ENCODE measurements around the gene C16orf46.
"Not testable (repeated sequence)": the region's sequence is repeated elsewhere in the genome, so short reads cannot be mapped to it uniquely, and the experiment has no call there.

C16orf46 gene, protein sequence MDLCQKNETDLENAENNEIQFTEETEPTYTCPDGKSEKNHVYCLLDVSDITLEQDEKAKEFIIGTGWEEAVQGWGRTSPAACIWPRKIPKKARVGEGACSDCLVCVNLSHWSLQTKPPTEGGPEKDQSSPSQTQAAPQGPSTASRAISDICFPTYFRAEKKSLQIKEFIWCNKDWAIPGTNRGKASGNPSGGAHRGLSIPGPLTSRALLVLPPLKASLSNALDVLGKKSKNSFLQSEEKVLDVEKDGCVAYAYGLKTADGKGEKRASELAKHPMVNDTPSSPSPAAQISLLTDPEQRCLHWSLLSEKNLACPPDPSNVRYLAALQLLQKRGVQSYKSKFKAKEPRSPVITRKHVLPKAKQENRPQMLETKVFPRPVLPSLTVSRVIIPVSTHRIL

DNA sequence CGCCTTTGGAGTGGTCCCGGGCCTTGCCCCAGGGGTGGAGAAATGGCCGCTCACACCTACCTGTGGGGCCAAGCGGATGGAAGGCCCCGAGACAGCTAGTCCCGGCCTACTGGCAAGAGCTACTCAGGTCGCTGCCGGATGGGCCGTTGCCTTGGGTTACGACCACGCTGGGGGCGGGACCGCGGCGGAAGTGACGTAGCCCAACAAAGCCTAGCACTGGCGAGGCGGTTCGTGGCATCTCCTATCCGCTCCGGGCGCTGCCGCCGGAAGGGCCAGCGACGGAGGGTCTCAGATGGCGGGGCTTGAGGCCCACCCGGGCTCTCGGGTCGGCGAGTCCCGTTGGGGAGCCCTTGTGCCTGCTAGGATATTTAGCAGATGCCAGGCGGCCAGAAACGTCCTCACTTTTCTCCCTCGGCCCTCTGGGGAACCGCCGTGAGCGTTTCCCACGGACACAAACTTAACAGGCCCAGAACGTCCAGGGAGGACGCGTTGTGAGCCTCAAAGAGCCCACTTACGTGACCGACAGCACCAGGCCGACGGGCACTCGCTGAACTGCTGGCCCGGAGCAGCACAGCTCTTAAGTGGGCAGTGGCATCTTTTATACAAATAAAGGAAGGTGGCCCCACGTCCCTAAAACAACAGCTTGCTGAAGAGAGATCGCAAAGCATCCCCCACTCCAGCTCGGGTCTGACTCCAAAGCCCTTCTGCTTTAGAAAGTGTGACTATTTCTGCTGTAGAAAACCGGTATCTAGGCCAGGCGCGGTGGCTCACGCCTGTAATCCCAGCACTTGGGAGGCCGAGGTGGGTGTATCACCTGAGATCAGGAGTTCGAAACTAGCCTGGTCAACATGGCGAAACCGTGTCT lies at the start of gene C16orf46:
Gene C16orf46, minus strand, starts transcription at position 163 of the 865 bp plus-strand sequence. CDS start 13,283 bp downstream, outside the sequence.
- peak; percentile 93 for DNase-seq

DNA sequence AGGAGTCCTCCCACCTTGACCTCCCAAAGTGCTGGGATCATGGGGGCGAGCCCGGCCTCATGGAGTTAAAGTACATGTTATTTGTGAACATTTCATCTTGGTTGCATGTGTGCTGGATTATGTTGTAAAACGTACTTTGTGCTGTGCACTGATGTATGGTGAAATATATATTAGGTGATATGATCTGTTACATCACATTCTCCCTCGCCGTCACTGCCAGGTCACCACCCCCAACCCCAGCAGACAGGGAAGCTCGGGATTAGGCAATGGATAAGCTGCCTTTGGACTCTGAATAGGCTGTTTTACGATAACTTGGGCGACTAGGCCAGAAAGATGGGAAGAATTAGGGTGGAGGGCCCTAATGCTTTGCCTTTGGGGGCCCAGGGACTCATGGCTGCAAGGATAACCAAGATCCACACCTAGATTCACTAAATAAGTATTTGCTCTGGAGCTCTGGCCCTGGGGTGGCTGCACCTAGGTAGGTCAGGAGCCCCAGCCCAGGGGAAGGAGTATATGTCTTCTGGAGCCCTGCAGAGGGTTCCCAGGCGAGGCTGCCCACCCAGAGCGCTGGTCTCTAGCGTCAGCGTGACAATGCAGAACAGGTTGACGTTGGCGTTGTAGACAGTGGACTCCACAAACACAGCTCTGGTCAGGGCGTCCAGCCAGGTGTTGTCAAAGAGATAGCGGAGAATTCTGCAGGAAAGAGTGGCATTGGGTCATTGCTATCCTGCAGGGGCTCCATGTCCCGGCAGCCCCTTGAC lies 46.2 kb upstream of the C16orf46 start:
- no peak for DNase-seq

DNA sequence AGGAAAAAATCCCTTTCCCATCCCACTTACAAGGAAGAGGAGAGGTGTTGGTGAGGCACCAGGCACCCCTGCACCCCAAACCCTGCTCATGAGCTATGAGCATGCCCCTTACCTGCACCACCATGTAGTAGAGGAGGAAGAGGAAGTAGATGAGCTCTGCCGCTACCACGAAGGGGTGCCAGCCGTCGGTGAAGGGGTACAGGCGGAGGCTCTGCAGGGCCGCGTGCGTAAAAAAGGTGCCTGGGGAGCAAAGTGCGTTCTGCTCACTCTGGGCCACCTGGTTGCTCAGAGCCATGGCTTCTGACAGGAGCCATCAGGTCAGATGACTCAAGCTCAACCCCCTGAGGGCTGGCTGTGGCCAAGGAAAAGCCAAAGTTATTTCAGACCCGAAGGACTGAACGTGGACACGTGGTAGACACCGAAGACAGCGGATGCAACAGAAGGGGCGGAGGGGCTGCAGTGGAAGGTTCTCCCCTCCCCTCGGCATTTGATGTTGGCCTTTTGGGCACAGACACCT lies 44.5 kb upstream of the C16orf46 start:
- DNase-seq, result no peak

DNA sequence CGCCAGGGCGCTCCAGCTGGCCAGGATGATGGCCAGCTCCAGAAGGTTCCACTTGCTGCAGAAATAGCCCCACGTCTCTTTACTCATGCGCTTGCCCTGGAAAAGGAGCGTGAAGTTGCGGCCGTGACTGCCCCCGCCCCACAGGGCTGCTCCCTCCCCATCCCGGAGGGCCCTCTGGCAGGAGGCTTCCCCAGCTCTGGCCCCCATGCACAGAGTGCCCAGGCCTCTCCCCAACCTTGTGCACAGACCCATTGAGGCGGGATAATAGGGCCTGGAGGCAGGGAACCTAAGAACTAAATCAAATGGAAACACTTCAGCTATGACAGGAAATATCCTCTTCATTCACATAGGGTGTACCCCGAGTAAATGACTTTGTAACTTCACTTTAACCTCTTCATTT lies 40.4 kb upstream of the C16orf46 start:
- DNase-seq, result no peak

DNA sequence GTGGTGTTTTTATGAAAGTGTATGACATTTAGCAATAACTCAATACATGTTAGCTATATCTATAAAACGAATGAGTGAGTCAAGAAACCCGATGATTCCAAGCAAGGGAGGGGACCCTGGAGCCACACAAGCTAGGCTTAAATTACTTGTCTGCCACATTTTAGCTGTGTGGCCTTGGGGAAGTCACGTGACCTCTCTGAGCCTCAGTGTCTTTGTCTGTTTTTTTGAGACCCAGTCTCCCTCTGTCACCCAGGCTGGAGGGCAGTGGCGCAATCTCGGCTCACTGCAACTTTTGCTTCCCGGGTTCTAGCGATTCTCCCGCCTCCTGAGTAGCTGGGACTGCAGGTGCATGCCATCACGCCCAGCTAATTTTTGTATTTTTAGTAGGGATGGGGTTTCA lies 39.2 kb upstream of the C16orf46 start:
- DNase-seq, result no peak

DNA sequence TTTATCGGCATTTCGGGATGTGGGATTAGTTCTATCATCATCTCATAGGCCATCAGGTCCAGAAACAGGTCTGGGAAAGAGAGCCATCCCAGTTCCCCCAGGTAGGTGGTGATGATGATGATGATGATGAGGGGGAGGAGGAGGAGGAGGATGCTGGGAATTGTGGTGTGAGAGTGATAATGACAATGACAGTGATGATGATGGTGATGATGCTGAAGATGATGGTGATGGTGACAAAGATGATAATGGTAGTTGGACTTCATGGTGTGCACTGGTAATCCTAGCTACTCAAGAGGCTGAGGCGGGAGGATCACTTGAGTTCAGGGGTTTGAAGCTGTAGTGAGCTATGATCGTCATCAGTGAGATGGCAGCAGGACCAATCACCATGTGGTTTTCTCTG lies 35.4 kb upstream of the C16orf46 start:
- DNase-seq, result no peak

DNA sequence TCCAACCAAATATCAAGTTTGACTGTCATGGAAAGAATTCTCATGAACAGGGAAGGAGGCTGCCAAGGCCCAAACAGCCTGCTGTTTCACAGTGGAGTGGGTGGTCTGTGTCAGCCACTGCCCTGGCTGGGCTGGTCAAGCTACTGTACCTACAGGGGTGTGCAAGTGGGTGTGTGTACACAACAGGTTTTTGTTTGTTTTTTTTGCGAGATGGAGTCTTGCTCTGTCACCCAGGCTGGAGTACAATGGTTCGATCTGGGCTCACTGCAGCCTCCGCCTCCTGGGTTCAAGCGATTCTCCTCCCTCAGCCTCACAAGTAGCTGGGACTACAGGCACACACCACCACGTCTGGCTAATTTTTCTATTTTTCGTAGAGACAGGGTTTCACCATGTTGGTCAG lies 32.2 kb upstream of the C16orf46 start:
- not testable (repeated sequence) for DNase-seq

DNA sequence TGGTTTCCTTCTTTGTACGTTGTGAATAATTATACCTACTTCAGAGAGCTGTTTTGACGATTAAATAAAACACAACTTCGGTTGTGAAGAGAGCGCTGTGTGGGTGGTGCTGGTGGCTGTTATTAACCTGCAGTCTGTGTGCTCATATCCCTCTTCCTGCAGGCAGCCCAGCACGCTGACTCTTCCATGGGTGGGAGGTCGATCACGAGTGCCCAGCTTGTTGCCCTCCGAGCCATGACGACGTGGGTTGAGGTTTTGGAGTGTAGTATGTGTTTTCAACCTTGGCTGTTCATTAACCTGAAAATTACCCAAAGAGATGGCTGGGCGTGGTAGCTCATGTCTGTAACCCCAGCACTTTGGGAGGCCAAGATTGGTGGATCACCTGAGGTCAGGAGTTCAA lies 30.5 kb upstream of the C16orf46 start:
- no peak for DNase-seq

DNA sequence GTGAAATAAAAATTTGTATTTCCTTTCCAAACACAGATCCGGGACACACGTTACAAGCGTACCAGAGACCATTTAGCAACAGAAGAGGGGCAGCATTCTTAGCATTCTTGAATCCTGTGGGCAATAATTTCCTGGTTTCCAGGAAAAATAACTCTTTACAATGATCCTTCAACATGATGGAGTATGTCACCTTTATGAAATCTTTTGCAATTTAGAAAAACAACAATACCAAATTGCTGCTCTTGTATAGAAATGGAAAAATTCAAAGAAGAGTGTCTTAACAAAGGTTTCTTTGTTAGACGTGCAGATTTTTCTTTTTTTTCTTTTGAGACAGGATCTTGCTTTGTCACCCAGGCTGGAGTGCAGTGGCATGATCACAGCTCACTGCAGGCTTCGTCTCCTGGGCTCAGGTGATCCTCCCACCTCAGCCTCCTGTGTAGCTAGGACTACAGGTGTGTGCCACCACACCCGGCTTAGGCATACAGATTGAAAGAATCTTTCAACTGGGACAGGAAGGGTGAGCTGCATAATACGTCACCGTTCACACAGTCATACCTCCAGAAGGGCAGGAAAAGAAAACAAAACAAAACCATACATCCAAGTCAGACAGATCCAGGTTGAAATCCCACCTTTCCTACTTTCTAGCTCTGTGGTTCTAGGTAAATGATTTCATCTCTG lies 29.9 kb upstream of the C16orf46 start:
- DNase-seq, result no peak

DNA sequence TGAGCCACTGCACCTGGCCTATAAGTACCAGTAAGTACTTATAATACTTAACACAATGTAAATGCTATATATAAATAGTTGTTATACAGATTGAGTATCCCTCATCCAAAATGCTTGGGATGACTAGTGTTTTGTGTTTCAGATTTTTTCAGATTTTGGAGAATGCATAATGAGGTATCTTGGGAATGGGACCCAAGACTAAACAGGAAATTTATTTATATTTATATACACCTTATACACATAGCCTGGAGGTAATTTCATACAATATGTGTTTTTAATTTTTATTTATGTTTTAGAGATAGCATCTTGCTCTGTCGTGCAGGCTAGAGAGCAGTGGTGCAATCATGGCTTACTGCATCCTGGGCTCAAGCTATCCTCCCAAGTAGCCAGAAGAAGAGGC lies 28.9 kb upstream of the C16orf46 start:
- DNase-seq, result no peak

DNA sequence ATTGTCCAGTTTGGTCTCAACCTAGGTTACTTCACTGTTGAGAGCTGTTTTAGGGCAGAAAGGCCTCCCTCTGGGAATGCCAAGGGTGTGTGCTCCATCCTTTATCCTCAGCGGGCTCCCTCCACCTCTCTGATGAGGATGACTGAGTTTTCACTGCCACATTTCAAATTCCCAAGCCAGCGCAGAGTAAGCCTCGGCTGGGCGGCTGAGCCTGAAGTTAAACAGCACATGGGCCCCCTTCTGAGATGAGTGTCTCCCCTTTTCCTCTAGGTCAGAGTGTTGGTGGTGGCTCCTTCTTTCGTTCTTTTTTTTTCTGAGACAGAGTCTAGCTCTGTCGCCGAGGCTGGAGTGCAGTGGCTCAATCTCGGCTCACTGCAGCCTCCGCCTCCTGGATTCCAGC lies 24.7 kb upstream of the C16orf46 start:
- DNase-seq, result no peak

DNA sequence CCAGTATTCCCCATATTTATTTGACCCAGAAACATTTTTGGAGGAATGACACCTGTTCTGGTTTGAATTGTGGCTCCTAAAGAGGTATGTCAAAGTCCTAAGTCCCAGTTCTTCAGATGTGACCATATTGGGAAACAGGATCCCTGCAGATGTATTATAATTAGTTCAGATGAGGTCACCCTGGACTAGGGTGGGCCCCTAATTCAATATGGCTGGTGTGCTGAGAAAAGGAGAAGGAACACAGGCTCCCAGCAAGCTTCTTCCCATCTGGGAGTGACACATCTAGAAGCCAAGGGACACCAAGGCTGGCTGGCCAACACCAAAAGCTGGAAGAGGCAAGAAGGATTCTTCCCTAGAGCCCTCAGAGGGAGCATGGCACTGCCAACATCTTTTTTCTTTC lies 22.9 kb upstream of the C16orf46 start:
- peak; percentile 6 for DNase-seq

DNA sequence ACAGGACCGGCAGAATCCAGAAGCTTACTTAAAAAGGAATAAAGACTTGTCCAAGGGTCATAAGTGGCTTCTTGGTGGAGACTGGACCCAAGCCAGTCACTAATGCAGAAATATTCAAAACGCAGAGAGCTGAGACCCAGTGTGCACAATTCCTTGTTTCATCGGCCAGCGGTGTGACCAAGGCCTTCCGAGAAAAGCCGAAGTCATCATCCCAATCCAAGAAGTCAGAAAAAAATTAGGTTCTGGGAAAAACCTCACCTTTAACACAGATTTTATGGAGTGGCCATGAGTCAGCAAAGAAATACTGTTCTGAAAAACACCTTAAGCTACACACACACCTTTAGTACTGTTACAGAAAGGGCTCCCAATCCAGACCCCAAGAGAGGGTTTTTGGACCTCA lies 20.2 kb upstream of the C16orf46 start:
- DNase-seq, result no peak

DNA sequence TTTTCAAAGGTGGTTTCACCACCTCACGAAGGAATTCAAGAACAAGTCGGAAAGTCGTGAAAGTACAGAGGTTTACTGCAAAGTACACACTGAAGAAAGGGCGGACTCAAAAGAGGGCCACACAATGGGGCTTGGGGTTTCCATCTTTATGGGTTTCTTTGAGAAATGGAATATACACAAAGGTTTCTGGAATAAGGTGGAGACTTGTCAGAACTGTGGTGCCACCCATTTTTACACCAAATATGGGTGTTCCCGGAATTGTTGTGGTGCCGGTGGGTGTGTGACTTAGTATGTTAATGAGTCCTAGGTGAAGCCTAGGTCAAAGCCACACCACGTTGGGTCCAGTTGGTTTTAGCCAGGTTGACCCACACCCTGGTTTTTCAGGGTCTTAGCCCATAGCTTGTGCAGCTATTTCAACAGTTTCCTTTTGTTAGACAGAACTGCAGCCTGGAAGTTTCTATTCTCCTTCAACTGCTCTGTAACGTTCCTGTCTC lies 19.7 kb upstream of the C16orf46 start:
- no peak for DNase-seq

DNA sequence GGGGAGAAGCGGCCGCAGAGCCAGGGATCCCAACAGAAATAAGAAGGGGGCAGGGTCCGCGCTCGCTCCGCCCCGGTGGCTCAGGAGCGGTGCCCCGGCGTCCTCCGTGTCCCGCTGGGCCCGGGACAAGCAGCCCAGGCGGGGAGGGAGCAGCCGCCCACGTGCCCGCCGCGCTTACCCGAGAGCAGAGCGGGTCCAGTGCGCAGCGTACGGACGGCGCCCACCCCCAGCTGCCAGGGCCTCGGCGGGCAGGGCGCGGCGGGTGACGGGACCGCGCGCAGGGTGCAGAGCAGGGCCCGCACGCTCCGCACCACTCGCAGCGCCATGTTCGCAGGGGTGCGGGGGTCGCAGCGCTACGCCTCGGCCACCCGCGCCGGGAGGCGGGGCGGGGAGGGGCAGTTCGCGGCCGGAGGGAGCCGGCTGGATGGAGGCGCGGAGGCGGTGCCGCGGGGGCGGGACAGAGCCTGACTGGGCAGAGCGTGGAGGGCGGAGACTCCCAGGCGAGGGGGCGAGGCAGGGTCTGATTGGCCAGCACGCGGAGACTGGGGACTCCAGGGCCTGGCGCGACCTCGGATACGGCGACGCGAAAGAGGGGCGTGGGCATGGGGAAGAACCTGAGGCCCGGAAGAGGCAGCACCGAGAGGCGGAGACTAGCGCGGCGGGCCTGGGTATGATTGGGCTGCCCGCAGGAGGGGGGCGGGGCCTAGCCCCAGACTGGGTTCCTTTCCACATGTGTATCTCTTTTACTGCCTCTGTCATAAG lies 19.1 kb upstream of the C16orf46 start, which contains the start of gene GCSH:
Gene GCSH, minus strand, starts transcription at position 443 of the 762 bp plus-strand sequence. Its CDS starts 117 bp downstream, at position 326.
- peak; percentile 98 for DNase-seq

DNA sequence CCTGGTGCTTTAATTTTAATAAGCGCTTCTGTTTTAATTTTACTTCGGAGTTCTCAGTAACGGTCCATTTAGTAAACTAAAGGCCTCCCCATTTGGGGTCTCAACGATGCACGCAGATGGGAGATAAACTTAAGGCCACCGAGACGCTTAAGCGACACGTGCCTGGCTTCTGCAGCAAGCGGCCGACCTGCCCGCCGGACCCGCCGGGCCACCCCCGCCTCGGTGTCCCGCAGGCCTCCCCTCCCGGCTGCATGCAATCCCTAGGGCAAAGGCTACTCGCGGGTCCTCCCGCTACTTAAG lies 18.6 kb upstream of the C16orf46 start:
- no peak for DNase-seq

DNA sequence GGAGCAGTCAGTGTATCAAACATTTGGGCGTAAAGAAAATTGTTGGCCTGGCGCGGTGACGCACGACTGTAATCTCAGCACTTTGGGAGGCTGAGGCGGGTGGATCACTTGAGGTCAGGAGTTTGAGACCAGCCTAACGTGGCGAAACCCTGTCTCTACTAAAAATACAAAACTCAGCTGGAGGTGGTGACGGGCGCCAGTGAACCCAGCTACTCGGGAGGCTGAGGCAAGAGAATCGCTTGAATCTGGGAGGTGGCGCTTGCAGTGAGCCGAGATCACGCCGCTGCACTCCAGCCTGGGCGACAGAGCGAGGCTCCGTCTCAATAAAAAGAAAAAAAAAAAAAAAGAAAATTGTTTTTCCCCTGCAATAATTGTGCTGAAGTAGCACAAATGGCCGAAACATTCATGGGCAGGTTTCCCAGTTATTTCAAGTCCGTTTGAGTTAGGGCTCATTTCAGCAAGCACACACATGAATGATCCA lies 17.8 kb upstream of the C16orf46 start:
- DNase-seq, result no peak

DNA sequence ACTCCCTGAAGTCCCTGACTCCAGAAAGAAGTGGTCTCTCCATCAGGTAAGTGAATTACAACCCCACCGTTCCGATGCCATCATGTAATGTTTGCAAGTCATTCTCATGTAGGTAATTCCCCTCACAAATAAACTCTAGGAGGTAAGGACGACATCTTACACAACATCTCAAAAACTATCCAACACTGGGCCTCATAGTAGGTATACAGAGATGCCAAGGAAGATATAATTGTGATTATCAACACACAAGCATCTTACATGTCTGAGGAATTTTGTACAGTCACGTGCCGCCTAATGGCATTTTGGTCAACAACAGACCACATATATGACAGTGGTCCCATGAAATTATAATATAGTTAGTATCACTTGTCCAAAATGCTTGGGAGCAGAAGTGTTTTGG lies 11.8 kb upstream of the C16orf46 start:
- no peak for DNase-seq

DNA sequence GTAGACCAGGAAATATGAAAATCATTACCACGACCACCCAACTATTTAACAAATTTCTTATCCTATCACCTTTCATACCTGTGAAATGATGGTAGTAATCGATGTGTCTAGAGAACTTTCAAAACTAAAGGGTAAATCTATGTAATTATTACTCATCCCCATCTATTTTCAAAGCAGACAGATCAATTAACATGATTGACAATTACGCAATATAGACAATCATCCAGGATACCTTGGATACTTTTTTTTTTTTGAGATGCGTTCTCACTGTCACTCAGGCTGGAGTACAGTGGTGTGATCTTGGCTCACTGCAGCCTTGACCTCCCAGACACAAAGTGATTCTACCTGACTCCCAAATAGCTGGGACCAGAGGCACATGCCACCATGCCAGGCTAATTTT lies 4.0 kb upstream of the C16orf46 start:
- no peak for DNase-seq

DNA sequence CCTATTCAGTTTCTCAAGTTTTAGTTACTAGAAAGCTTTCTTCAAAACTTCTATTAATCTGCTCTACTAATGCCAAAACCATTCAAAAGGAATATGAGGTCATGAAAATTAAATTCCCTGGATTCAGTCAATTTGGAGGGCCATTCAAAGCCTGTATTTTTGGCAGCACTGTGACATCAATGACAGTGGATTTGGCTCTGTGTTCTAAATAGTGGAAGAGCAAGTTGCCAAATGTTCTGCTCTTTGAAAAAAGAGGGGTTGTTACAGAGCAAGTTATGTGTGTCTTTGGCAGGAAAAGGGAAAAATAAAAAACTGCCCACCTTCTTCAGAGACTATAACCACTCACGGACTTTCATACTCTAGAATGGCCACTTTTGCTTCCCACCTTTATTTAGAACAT lies 3.2 kb upstream of the C16orf46 start:
- DNase-seq, result no peak

DNA sequence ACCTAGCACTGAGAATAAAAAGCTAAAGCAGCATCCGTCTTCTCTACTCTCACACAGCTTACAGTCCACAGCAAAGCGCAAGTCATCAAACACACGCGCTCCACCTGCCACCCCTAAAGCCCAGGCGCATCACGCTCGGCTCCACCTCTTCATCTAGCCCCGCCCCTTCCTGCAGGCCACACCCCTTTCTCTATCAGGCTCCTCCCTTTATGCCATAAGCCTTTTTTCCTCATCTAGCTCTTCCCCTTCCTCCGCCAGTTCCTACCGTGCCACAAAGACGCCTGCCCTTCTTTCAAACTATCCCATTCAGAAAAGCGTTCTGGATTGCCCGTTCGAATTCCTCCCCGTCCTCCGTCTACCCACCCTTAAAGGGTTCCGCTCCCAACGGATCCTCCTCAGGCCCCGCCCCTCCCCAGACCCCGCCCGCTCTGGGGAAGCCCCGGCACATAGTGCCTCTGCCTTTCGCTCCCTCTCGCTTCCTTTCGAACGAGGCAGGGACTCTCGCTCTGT lies 417 bp downstream of the C16orf46 start:
- DNase-seq, result peak; percentile 88
